Colonic mucosa (tissue), 4 donors: ENCODE results near the gene RASGEF1C. TPM values are rescaled to one million over a fixed set of nuclear protein-coding genes. Genes with fewer than 3 reads are reported as not detected.

Experiments
- DNase-seq: peaks from one replicate; pipeline ENCODE4 v3.0.0-alpha.2; 2020
- H3K27ac ChIP-seq: fragments of 200-600 bp; one replicate; pipeline ENCODE4 v1.8.0; 2021
- H3K27me3 ChIP-seq: fragments of 200-600 bp; one replicate; pipeline ENCODE4 v1.8.0; 2021
- H3K36me3 ChIP-seq: fragments of 200-600 bp; one replicate; pipeline ENCODE4 v1.8.0; 2021
- H3K4me1 ChIP-seq: fragments of 200-600 bp; one replicate; pipeline ENCODE4 v1.8.0; 2021; ENCODE audit warnings: mild to moderate bottlenecking
- H3K4me3 ChIP-seq: fragments of 200-600 bp; one replicate; pipeline ENCODE4 v1.8.0; 2021
- H3K9ac ChIP-seq, 2 donors: one replicate each; pipeline ENCODE4 v1.7.0; 2013; ENCODE audit warnings: control low read depth in 2 of 2, low read depth in 2 of 2, low read length in 2 of 2
- H3K9me3 ChIP-seq: fragments of 200-600 bp; one replicate; pipeline ENCODE4 v1.8.0; 2021
- CTCF ChIP-seq: fragments of 200-600 bp; IDR thresholded peaks from one replicate; pipeline ENCODE4 v1.8.0; 2022; ENCODE audit warnings: antibody characterized with exemption, mild to moderate bottlenecking
- intact Hi-C: fragments of 100-400 bp; cut with DNase I; formaldehyde crosslinking; loops from one replicate; pipeline ENCODE4 v1.14.1; 2022
- total RNA-seq, 2 donors: library from RNA; stranded (reverse); fragmentation: NEBNext Ultra II Directional in 1 of 2; extraction: Animal tissue kit (Norgen Biotek cat#: 25700) in 1 of 2; gene quantifications; one replicate each; pipeline ENCODE4 v1.2.1, GENCODE V29; 2021
- donor health status: healthy.
- donor health status: DM: no; HTN: no; CAD: no.
- donor health status: DM: no; HTN: no; CAD: no.

RASGEF1C gene
- total RNA-seq, 2 donors from 2014 or later = 0.85 TPM; not detected in 1

DNA sequence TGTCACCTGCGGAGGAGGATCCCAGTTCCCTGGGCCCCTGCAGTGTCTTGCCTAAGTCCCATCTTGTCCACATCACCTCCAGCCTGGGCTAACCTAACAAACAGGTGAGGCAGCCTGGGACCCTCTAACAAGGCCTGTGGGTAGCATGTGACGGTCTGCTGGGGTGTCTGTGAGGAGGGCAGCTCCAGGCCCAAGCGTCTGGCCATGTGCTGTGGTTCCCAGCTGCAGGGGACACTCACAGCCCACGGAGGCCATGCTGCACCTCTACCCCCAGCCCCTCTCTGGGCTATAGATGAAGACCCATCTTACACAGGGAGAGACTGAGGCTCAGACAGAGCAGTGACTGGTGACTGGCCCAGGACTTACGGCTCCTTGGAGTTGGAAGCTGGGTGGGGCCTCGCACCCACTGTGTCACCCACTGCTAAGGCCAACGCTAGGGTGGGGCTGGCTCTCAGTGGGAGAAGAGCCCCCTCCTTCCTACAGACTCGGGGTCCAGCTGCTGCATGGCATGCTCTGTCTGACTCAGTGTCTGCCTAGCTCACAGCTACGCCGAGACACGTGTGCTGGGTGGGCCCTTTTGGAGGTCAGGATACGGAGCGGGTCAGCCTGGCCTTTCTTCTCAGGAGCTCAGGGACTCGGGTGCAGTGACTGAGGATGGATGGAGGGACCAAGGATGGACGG, 96.7 kb downstream of the RASGEF1C start:
- H3K27ac ChIP-seq = no peak overlapping the region
- no peaks in the 10 kb centered on the region for H3K27me3 ChIP-seq
- no peaks in the 10 kb centered on the region for H3K36me3 ChIP-seq
- no peak overlapping the region for H3K9ac ChIP-seq
- DNase-seq = no peak
- no peaks in the 10 kb centered on the region for H3K4me1 ChIP-seq
- intact Hi-C loops = no loop called here
- no peak for TF ChIP-seq CTCF
- no peaks in the 10 kb centered on the region for H3K9me3 ChIP-seq
- H3K4me3 ChIP-seq = no peak overlapping the region

DNA sequence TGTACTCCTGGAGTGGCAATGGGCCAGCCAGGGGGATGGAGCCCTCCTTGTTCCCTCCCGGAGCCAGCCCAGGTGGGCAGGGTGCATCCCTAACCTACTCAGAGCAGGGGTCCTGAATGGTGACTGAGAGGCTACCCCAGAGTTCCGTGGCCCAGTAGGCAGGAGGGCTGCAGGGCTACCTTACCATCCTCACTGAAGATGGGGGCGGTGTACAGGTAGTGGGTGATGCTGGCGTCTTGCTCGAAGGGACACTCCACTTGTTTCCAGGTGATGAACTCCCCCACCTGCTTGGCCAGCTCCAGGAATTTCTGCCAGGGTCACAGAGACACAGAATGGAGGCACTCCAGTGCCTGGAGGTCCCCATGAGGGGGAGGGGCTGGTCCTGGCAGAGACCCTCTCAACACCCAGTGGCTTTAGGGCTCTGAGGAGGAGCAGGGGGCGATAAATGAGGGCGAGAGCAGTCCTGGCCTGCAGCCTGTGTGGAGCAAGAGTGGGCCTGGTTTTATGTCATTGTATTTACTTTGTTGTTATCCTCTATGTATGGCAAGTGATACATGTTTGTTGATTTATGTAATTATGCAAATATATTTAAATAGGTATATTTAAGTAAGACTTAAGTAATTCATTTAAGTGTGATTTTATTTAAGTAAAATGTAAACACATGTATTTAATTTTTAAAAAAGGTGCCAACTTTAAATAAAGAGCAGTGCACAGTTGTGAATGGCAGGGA, 97.6 kb downstream of the RASGEF1C start:
- intact Hi-C loops = no loop called here
- no peak overlapping the region for H3K9ac ChIP-seq
- no peaks in the 10 kb centered on the region for H3K4me1 ChIP-seq
- H3K36me3 ChIP-seq = no peaks in the 10 kb centered on the region
- no peaks in the 10 kb centered on the region for H3K9me3 ChIP-seq
- H3K27ac ChIP-seq = no peak overlapping the region
- no peak for TF ChIP-seq CTCF
- DNase-seq = no peak
- H3K4me3 ChIP-seq = no peak overlapping the region
- no peaks in the 10 kb centered on the region for H3K27me3 ChIP-seq

GRCh38 chr5:180109920-180110319, 99.1 kb downstream of the RASGEF1C start:
- no peak for TF ChIP-seq CTCF

GRCh38 chr5:180107005-180107404, 102.0 kb downstream of the RASGEF1C start:
- Histone ChIP-seq H3K9me3 (no peaks in the 10 kb centered on the region), H3K27me3 (no peaks in the 10 kb centered on the region), H3K36me3 (no peaks in the 10 kb centered on the region), H3K4me1 (no peaks in the 10 kb centered on the region), H3K27ac (no peak overlapping the region), H3K4me3 (no peak overlapping the region), H3K9ac (no peak overlapping the region)
- no peak for DNase-seq
- TF ChIP-seq CTCF = no peak
- intact Hi-C loops = no loop called here

More at GRCh38 chr5:180109920-180110319, 99.1 kb downstream of the RASGEF1C start:
- H3K4me3 ChIP-seq = no peak overlapping the region
- H3K9me3 ChIP-seq = no peaks in the 10 kb centered on the region
- H3K27me3 ChIP-seq = no peaks in the 10 kb centered on the region
- no peak for DNase-seq
- intact Hi-C loops = no loop called here
- no peaks in the 10 kb centered on the region for H3K36me3 ChIP-seq
- H3K9ac ChIP-seq = no peak overlapping the region
- H3K4me1 ChIP-seq = no peaks in the 10 kb centered on the region
- H3K27ac ChIP-seq = no peak overlapping the region

DNA sequence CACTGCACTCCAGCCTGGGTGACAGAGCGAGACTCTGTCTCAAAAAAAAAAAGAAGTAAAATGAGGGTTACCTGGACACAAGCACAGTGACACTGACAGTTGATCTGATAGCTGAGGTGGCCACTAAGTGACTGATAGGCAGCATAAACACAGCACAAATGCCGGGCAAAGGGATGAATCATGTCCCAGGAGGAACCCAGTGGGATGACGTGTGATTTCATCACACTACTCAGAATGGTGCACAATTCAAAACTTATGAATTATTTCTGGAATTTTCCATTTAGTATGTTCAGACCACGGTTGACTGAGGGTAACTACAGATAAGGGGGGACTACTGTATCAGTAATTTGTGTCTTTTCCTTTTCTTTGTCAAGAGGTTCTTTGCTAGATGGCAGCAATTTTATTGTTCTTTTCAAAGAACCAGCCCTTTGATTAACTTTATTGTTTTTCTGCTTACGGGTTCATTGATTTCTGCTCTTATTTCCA, 103.1 kb downstream of the RASGEF1C start:
- H3K9ac ChIP-seq = no peak overlapping the region
- H3K9me3 ChIP-seq = no peaks in the 10 kb centered on the region
- no peak overlapping the region for H3K27ac ChIP-seq
- DNase-seq = no peak
- TF ChIP-seq CTCF = no peak
- intact Hi-C loops = no loop called here
- H3K4me3 ChIP-seq = no peak overlapping the region
- H3K36me3 ChIP-seq = no peaks in the 10 kb centered on the region
- H3K4me1 ChIP-seq = no peaks in the 10 kb centered on the region
- H3K27me3 ChIP-seq = no peaks in the 10 kb centered on the region
